Cardiac muscle cell (in vitro differentiated cells and primary cell): Measurements from ENCODE around the gene ZNRD2. TPM values are rescaled to one million over a fixed set of nuclear protein-coding genes. Genes with fewer than 3 reads are reported as not detected.
A peak's percentile ranks its signal among the peaks of the same experiment; 100 is the strongest.

Experiments
- DNase-seq, 2 donors: peaks; one replicate each; pipeline versions ENCODE4 v3.0.0 to v3.0.0-alpha.2; 2010 to 2017; ENCODE audit warnings: low read depth in 1 of 2, low spot score in 1 of 2
- H3K27ac ChIP-seq: fragments of 200-600 bp; sonication (generic); 2 replicates; pipeline ENCODE4 v1.5.1; 2016
- H3K27me3 ChIP-seq: fragments of 200-600 bp; sonication (generic); 2 replicates; pipeline ENCODE4 v1.6.0; 2016; ENCODE audit warnings: control low read depth
- H3K36me3 ChIP-seq: fragments of 200-600 bp; sonication (generic); 2 replicates; pipeline ENCODE4 v1.5.1; 2016; ENCODE audit warnings: control low read depth
- H3K4me1 ChIP-seq: fragments of 200-600 bp; sonication (generic); 2 replicates; pipeline ENCODE4 v1.8.1; 2017; ENCODE audit warnings: low read depth, mild to moderate bottlenecking, mixed run types
- H3K4me3 ChIP-seq: fragments of 200-600 bp; sonication (generic); 2 replicates; pipeline ENCODE4 v1.5.1; 2016; ENCODE audit warnings: mild to moderate bottlenecking
- H3K9me3 ChIP-seq: fragments of 200-600 bp; sonication (generic); 2 replicates; pipeline ENCODE4 v1.5.1; 2017; ENCODE audit warnings: low read depth, mild to moderate bottlenecking, control low read depth
- polyA plus RNA-seq: library from polyadenylated mRNA; unstranded; fragments of >200 nt; fragmentation: Nextera tagmentation; extraction: Ambion mirVana; gene quantifications from 2 replicates; pipeline ENCODE4 v1.2.1, GENCODE V29; 2016
- total RNA-seq: library from RNA; depleted of rRNA; stranded (reverse); fragments of >200 nt; gene quantifications from 2 replicates; pipeline ENCODE4 v1.2.3, GENCODE V29; 2016
- TF ChIP-seq, protein P1 (sequence below): IDR thresholded peaks from 2 replicates; pipeline ENCODE4 v1.5.1; 2012; ENCODE audit warnings: low read depth, mild to moderate bottlenecking, low read length

ZNRD2 gene
- total and polyA plus RNA-seq, 2 experiments from 2014 or later = 55.7 to 56.6 TPM

DNA sequence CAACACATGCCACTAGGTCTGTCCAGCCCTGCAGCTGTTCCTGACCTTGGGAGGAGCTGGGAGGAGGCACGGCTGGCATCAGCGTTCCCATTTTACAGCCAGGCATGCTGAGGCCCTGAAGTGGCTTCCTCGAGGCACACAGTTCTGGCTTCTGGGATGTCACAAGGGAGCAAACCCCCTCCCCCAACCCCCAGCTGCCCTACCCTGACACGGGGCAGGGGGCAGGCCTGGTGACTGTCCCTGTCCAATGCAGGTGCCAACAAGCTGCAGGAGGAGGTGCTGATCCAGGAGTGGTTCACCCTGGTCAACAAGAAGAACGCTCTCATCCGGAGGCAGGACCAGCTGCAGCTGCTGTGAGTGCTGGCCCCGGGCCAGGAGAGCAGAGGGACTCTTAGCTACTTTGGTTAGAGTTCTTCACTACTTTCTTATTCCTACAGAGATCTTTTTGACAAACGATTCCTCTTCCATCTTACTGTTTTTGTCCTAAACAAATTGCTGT is 20.0 kb downstream of the ZNRD2 start:
- no peaks in the 10 kb centered on the region for H3K9me3 ChIP-seq
- no peak overlapping the region for H3K4me3 ChIP-seq
- peaks cover 25% of the 10 kb centered on the region for H3K27me3 ChIP-seq
- H3K36me3 ChIP-seq = no peaks in the 10 kb centered on the region
- H3K4me1 ChIP-seq = peaks cover 17% of the 10 kb centered on the region
- DNase-seq = peak in 1 of 2 donors; percentile 50
- TF ChIP-seq, protein P1, sequence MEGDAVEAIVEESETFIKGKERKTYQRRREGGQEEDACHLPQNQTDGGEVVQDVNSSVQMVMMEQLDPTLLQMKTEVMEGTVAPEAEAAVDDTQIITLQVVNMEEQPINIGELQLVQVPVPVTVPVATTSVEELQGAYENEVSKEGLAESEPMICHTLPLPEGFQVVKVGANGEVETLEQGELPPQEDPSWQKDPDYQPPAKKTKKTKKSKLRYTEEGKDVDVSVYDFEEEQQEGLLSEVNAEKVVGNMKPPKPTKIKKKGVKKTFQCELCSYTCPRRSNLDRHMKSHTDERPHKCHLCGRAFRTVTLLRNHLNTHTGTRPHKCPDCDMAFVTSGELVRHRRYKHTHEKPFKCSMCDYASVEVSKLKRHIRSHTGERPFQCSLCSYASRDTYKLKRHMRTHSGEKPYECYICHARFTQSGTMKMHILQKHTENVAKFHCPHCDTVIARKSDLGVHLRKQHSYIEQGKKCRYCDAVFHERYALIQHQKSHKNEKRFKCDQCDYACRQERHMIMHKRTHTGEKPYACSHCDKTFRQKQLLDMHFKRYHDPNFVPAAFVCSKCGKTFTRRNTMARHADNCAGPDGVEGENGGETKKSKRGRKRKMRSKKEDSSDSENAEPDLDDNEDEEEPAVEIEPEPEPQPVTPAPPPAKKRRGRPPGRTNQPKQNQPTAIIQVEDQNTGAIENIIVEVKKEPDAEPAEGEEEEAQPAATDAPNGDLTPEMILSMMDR = no peak
- H3K27ac ChIP-seq = no peak overlapping the region

GRCh38 chr11:65591939-65592857 is 21.9 kb downstream of the ZNRD2 start:
- TF ChIP-seq, protein P1 = no peak
- Histone ChIP-seq H3K27ac (no peak overlapping the region), H3K4me1 (peaks cover 14% of the 10 kb centered on the region), H3K4me3 (peak overlapping the region; percentile 21), H3K36me3 (no peaks in the 10 kb centered on the region), H3K27me3 (peaks cover 18% of the 10 kb centered on the region), H3K9me3 (no peaks in the 10 kb centered on the region)
- peak; percentile 38 to 69 for DNase-seq

DNA sequence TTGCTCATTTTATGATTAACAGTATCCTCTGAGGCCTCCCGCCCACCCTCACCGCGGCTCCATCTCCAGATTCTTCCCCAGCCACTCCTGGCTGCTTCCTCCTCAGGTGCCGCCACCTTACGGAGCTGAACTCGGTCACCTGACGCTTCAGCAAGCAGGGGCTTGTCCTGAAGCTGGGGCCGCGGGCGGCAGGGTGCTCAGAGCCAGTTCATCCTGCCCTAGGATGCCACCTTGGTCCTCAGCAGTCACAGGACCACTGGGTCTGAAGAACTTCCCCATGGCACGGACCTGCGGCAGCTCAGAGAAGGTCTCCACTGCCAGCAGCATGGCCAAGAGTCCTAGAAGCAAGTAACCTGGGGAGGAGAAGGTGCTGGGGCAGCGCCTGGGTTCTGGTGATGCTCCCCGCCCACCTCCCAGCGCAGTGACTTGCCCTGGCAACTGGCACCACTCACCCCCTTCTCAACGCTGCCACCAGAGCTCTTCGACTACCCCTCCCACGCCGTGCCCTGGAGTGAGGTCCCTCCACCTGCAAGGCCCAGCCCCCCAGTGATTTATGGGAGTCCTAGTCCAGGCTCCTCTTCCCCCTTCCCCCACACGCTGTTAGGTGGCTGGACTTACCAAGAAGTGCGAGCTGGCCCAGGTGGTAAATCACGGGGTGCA is 22.7 kb downstream of the ZNRD2 start:
- no peak for DNase-seq
- no peak overlapping the region for H3K4me3 ChIP-seq

GRCh38 chr11:65593518-65594414 is 23.5 kb downstream of the ZNRD2 start:
- H3K27ac ChIP-seq = no peak overlapping the region
- peak; percentile 44 to 55 for DNase-seq
- H3K4me1 ChIP-seq = no peaks in the 10 kb centered on the region
- TF ChIP-seq, protein P1 = peak; percentile 75
- peaks cover 18% of the 10 kb centered on the region for H3K27me3 ChIP-seq
- no peaks in the 10 kb centered on the region for H3K9me3 ChIP-seq
- H3K36me3 ChIP-seq = peaks cover 4% of the 10 kb centered on the region
- H3K4me3 ChIP-seq = no peak overlapping the region

More for the DNA sequence above, 22.7 kb downstream of the ZNRD2 start:
- Histone ChIP-seq H3K36me3 (peaks cover under 1% of the 10 kb centered on the region), H3K9me3 (no peaks in the 10 kb centered on the region), H3K27me3 (peaks cover 18% of the 10 kb centered on the region), H3K27ac (no peak overlapping the region), H3K4me1 (peaks cover 6% of the 10 kb centered on the region)
- TF ChIP-seq, protein P1 = no peak

DNA sequence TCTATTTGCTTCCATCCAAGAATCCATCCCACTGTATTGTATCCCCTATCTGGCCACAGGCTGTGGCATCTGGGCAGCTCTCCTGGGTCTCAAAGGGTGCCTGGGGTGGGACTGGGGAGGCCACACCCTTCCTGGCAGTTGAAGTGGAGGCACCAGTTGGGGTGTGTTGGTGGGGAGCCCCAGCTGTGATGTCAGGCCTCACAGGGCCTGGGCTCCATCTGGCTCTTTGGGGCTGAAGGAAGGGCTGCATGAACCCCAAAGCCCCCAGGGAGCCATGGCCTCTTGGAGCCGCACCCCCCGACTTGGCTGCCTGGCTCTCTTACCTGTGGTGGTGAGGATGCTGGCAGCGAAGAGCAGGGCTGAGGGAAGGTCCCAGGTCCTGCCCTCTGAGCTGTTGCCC is 24.9 kb downstream of the ZNRD2 start:
- Histone ChIP-seq H3K27ac (no peak overlapping the region), H3K36me3 (peaks cover 4% of the 10 kb centered on the region), H3K9me3 (no peaks in the 10 kb centered on the region), H3K27me3 (peaks cover 18% of the 10 kb centered on the region), H3K4me3 (no peak overlapping the region), H3K4me1 (no peaks in the 10 kb centered on the region)
- DNase-seq = no peak
- TF ChIP-seq, protein P1 = no peak
